LNCaP clone FGC (cell line): ENCODE measurements around the gene HOXA9.
A peak's percentile ranks its signal among the peaks of the same experiment; 100 is the strongest.

Source experiments
- DNase-seq: peaks from one replicate; pipeline ENCODE4 v3.0.0-alpha.2; 2011; ENCODE audit warnings: low read depth
- H3K4me3 ChIP-seq: 2 replicates; pipeline ENCODE4 v1.5.1; 2011; ENCODE audit warnings: mild to moderate bottlenecking, low read depth, low read length, control low read depth
- CTCF ChIP-seq: IDR thresholded peaks from 2 replicates; pipeline ENCODE4 v1.5.1; 2012; ENCODE audit warnings: mild to moderate bottlenecking; ENCODE audit not compliant: control insufficient read depth, insufficient read depth; ENCODE audit errors: extremely low read depth

Gene HOXA9

GRCh38 chr7:27165089-27165995, at the start of gene HOXA9:
HOXA9 (minus strand) TSS chr7:27165537; CDS start chr7:27165457, 80 bp downstream.
- peak within 1 kb of the TSS; percentile 9; the same call in 1 of the 2 replicates for H3K4me3 ChIP-seq
- DNase-seq = no peak
- TF ChIP-seq CTCF = no peak

GRCh38 chr7:27214239-27214950, 49.1 kb upstream of the HOXA9 start:
- DNase-seq = no peak
- H3K4me3 ChIP-seq = no peak overlapping the region
- TF ChIP-seq CTCF = no peak

- H3K4me3 ChIP-seq = no peak overlapping the region
- no peak for DNase-seq
- no peak for TF ChIP-seq CTCF
These were observed 48.3 kb upstream of the HOXA9 start for GRCh38 chr7:27213433-27214238.

- no peak for TF ChIP-seq CTCF
- no peak overlapping the region for H3K4me3 ChIP-seq
- DNase-seq = no peak
These were observed 47.4 kb upstream of the HOXA9 start for GRCh38 chr7:27212497-27213432.

GRCh38 chr7:27211764-27212204, 46.4 kb upstream of the HOXA9 start:
- TF ChIP-seq CTCF = no peak
- no peak overlapping the region for H3K4me3 ChIP-seq

GRCh38 chr7:27211084-27211446, 45.7 kb upstream of the HOXA9 start:
- H3K4me3 ChIP-seq = no peak overlapping the region
- no peak for DNase-seq

More at GRCh38 chr7:27211764-27212204, 46.4 kb upstream of the HOXA9 start:
- DNase-seq = no peak

More at GRCh38 chr7:27211084-27211446, 45.7 kb upstream of the HOXA9 start:
- TF ChIP-seq CTCF = no peak
